Activated CD8-positive, alpha-beta memory T cell treated with anti-CD3 and anti-CD28 coated beads, Interleukin-2, amount 50 U/mL, for 4 hours (primary cell): ENCODE data around the gene RAPH1.
"Not testable (repeated sequence)": the region's sequence is repeated elsewhere in the genome, so short reads cannot be mapped to it uniquely, and the experiment has no call there.

ENCODE experiments used
- DNase-seq: peaks from one replicate; pipeline ENCODE4 v3.0.0-alpha.2; 2020

RAPH1 gene

DNA sequence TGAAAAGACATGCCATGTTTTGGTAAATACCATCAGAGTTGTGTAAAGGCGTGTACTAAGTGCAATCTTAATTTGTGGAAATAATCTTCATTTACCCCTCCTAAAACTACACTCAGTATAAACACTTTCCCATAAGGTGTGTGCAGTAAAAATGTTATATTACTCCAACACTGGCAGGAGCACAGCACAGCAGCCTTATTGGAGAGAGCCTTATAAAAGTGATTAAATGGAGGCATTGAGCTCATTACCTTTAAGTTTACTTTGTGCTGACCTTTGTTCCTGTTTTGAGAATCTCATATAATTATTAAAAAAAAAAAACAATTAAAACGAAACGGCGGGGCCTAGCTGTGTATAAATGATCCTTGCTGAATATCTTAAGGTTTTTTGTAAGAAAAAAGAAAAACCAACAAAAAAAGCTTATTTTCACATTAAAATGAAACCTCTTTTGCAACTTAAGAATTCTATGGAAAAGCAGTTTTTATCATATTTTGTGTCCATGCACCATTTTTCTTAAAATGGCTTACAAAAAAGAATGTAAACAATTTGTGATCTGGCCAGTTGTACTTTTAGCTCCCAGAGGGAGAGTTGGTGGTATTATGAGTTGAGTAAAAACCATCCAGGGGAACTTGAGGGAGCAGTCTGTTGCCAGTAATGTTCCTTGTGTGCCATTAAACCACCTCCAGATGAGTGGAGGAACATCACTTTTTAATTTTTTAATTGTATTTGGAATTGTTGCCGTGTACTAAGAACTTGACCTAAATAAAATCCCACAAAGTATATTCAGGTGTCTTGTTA lies 103.5 kb downstream of the RAPH1 start:
- no peak for DNase-seq

DNA sequence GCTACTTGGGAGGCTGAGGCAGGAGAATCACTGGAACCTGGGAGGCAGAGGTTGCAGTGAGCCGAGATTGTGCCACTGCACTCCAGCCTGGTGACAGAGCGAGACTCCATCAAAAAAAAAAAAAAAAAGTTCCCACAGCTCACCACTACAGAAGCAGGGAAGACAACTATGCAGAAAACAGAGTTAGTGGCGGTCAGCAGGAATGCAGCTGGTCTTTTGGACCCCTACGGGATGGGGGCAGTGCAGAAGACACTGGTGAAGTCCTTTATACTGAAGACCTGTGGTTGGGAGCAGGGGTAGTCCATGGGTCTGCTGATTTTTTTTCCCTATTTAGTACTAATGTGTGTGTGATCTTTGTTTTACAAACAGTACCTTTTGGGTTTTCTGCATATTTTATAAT lies 105.5 kb downstream of the RAPH1 start:
- not testable (repeated sequence) for DNase-seq

DNA sequence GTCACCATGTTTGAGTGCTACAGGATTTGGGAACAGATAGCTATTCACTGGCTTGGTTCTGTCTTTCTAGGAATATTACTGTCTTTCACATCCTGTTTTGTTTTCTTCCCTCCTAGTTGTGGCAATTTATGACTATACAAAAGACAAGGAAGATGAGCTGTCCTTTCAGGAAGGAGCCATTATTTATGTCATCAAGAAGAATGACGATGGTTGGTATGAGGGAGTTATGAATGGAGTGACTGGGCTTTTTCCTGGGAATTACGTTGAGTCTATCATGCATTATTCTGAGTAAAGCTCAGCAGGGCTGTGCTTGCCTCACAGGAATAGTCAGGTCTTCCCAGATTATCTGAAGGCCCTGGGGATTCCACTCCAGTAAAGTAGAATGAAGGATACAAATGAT lies 108.0 kb downstream of the RAPH1 start:
- no peak for DNase-seq

DNA sequence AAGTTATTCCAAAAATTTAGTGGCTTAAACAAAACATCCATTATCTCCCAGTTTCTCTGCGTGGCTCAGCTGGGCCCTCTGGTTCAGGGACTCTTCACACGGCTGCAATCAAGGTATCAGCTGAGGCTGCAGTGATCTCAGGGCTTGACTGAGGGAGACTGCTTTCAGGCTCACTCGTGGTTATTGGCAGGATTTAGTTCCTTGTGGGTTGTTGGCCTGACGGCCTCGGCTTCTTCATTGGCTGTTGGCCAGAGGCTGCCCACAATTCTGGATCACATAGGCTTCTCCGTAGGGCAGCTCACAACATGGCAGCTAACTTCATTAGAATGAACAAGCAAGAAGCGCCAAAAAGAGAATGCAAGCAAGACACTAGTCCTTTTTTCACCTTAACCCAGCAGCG lies 116.8 kb downstream of the RAPH1 start:
- DNase-seq = no peak

DNA sequence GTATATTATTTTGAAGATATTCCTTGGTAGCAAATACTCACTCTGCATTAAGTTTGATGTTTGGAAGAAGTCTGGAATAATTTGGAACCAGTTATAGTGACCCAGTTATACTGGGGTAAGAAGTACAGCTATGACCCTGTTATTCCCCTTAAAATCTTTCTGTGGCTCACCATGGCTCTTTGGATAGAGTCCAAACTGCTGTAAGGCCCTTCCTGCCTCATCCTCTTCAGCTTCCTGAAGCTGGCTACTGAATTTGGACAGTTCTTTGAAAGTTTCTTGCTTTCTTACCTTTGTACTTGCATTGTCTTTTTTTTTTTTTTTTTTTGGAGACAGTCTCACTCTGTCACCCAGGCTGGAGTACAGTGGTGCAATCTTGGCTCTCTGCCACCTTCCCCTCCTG lies 121.3 kb downstream of the RAPH1 start:
- DNase-seq = no peak

DNA sequence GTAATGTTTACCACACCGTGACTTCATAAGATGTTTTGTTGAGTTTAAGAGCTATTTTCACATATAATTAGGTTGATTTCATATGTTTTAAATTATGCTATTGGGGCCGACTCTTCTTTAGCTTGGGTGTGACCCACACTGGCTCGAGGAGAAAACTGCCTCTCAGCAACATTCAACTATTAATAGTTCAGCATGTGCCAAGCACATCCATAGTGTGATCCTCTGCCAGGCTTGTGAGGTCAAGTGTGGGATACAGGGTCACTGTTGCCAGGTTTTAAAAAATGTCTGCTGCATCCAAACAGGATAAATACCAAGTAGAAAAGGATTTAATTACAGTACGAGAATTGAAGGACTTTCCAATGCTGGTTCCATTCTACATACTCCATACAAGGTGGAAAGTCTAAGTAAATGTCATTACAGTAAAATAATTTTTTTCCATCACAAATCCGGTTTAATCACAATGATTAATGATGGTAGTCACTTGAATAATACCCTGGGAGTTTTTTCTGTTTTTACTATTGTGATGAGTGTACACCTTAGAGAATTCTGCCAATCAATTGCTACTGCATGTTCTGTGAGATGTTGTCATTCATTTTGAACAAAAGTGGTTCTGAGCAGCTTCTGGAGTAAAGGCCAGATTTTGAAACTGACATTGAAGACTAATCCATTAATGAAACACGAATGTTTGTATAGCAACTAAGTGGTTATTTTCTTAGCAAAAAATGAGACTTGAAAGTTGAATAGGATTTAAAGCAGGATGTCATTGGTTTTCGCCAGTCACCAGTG lies 122.4 kb downstream of the RAPH1 start:
- DNase-seq = no peak

DNA sequence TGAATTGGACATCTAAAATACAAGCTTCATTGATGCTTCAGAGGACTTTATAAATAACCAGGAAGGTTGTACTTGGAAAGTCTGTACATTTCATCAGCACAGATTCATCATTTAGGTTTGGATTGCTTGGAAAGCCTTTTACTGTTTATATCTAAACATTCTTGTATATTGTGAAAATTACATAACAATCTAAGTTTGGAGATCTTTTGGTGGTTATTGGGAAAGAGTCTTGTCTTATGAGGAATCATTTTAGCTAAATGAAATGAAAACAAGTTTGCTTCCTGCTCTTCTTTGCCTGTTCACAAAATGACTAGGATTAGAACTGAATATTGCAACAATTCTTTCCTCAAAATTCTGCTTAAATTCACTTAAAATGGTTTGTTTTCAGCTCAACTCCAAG lies 127.6 kb downstream of the RAPH1 start:
- DNase-seq = no peak

DNA sequence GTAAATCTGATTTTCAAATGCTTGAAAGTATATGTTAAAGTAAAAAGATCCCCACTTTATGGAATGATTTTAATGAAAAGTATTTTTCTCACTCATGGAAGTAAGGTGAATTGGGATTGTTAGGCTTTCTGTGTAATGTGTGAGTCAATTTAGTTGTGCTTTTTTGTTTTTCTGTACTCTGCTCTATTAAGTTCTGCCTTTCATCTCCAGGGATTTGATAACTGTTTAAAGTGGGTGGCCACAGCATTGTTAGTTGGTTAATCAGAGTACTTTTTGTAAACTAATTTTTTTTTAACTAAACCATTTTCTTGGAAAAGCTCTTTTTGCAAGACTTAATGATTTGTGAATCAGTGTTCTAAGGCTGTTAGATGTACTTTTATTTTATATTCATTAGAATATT lies 130.1 kb downstream of the RAPH1 start:
- DNase-seq = no peak

DNA sequence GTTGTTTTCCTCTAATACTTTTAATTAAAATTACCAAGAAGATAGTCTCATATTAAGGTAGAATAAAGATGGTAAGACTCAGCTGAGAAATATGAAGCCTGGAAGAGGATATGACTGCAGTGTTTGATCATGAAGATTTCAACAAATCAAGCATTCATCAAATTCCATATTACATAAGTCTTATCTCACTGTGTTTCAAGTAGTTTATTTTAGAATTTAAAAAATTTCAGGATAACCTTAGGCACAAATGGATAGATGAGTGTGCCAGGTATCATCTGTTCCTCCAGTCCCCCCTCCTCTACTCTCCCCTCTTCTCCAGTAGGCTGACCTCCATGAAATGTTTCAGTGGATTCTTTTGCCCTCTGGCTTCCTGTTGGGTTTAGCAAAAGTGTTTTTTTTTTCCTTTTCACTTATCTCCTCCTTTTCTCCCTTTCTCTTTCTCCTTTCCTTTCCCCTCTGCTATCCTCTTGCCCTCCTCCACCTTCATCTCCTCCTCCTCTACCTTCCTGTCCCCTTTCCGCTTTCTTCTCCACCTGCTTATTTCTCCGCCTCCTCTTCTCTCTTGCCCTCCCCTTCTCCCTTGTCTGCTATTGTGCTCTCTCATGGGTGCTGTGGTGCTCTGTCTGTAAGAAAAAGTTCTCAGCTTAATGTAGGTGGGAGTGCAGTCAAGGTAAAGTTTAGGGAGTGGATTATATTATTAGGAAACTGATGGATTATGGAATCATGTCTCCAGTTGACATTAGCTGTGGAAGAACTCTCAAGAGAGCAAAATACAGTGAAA lies 134.1 kb downstream of the RAPH1 start:
- DNase-seq = no peak

DNA sequence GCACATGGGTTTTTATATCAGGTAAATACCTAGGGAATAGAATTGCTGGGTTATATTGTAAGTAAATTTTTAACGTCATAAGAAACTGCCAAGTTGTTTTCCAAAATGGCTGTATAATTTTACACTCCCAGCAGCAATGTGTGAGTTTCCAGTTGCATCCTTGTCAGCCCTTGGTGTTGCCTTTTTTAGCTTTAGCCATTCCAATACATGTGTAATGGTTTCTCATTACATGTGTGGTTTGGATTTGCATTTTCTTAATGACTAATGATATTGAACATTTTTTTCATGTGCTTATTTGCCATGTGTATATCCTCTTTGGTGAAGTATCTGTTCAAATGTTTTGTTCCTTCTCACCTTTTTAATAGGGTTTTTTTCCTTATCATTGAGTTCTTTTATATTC lies 136.1 kb downstream of the RAPH1 start:
- no peak for DNase-seq

DNA sequence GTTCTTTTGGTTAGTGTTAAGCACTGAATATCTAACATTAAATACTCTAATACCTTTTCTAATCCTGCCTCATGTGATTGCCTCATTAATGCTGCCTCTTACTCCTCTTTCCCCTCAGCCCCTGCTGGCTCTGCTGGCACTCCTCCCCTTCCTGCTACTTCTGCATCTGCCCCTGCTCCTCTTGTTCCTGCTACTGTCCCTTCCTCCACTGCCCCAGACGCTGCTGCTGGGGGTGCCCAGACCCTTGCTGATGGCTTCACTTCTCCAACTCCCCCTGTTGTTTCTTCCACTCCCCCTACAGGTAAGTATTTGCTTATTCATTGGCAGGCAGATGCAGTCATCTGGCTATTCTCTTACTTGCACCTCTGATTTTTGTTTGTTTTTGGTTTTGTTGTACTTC lies 138.4 kb downstream of the RAPH1 start:
- DNase-seq = no peak

DNA sequence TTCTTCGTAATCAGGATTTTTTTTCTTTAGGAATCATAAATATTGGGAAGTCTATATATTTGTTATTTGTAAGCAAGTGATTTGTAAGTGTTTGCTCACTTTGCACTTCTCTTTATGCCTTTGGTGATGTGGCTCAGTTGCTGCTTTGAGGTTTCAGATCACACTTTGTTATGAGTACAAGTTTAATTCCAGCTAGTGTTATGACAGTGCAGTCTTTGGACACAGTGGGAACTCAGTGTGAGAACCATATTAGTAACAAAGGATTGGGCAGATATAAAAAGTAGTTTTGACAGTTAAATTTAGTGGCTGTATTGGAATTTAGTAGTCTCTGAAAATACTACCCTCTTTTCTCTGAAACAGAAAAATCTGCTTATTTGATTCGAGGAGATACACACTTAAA lies 139.2 kb downstream of the RAPH1 start:
- no peak for DNase-seq

DNA sequence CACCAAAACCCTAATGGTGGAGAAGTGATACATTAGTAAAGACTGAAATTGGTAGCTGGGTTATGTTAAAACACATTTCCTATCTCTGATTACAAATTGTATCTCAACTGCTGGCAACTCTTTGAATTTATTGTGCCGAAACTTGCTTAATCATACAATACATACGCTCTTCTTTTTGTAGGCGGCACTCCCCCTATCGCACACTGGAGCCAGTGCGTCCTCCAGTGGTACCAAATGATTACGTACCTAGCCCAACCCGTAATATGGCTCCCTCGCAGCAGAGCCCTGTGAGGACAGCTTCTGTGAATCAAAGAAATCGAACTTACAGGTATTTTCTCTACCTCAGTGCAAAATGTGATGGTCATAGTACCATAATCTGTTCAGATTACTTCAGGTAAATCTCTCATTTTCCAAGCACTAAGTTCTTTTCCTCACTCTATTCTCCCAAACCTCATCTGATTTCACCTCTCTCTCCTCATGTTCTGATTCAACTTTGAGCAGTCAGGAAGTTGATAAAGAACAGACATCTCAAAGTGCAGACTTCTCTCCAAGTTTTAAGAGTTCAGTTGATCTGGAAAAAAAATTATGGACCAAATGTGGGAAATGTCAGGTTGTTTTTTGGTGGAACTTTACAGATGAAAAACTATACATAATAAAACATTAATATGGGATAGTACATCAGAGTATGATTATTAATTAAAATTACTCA lies 140.4 kb downstream of the RAPH1 start:
- no peak for DNase-seq

DNA sequence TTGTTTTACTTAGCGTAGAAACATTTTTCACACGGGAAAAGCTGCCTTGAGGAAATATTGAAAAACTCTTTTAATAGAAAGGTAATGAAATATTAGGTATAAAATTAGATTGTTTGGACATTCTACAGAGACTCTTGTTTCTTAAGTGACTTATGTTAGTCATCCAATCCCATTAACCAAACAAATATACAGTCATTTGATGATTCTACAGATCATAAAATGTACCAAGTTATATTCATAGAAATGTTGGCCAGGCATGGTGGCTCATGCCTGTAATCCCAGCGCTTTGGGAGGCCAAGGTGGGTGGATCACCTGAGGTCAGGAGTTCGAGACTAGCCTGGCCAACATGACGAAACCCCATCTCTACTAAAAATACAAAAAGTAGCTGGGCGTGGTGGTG lies 146.9 kb downstream of the RAPH1 start:
- not testable (repeated sequence) for DNase-seq

DNA sequence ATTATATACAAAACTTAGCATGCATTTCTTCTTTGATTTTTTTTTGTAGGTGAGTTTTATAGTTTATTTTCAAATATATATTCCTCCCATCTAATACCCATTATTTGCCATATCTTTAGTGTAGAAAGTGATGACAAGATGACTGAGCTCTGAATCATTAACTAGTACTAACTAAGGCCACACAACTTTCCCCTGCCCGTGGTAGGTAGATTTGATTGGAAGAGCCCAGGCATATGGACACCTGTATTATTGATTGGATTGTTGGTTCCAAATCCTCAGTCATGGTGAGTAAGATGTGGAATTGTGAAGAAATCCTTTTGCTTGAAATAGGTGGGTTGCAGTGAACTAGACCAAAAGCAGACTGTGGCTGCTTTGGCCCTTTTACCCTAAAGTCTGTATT lies 152.1 kb downstream of the RAPH1 start:
- DNase-seq = no peak

DNA sequence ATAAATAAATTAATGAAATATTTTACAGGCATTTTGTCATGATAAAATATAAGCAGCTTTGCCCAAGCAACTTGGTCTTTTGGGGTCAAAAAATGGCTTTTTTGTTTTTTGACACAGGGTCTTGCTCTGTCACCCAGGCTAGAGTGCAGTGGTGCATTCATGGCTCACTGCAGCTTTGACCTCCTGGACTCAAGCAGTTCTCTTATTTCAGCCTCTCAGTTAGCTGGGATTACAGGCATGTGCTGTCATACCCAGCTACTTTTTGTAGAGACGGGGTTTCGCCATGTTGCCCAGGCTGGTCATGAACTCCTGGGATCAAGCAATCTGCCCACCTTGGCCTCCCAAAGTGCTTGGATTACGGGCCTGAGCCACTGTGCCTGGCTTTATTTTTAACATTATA lies 155.9 kb downstream of the RAPH1 start:
- DNase-seq = no peak

DNA sequence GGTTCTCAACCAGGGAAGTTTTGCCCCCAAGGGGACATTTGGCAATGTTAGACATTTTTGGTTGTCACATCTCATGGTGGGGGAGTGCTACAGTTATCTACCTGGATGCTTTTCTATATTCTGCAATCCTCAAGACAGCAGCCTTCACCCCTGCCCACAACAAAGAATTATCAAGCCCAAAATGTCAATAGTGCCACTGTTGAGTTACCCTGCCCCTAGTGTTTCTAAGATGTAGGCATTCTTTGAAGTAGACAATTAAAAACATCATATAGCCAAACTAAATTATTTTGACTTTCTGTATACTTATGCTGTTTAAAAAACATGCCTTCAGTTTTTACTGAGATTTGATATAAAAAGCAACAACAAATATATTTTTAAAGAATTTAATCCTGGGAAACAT lies 158.9 kb downstream of the RAPH1 start:
- DNase-seq = no peak

DNA sequence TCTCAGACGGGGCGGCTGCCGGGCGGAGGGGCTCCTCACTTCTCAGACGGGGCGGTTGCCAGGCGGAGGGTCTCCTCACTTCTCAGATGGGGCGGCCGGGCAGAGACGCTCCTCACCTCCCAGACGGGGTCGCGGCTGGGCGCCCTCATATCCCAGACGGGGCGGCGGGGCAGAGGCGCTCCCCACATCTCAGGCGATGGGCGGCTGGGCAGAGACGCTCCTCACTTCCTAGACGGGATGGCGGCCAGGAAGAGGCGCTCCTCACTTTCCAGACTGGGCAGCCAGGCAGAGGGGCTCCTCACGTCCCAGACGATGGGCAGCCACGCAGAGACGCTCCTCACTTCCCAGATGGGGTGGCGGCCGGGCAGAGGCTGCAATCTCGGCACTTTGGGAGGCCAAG lies 162.4 kb downstream of the RAPH1 start:
- DNase-seq = not testable (repeated sequence)

DNA sequence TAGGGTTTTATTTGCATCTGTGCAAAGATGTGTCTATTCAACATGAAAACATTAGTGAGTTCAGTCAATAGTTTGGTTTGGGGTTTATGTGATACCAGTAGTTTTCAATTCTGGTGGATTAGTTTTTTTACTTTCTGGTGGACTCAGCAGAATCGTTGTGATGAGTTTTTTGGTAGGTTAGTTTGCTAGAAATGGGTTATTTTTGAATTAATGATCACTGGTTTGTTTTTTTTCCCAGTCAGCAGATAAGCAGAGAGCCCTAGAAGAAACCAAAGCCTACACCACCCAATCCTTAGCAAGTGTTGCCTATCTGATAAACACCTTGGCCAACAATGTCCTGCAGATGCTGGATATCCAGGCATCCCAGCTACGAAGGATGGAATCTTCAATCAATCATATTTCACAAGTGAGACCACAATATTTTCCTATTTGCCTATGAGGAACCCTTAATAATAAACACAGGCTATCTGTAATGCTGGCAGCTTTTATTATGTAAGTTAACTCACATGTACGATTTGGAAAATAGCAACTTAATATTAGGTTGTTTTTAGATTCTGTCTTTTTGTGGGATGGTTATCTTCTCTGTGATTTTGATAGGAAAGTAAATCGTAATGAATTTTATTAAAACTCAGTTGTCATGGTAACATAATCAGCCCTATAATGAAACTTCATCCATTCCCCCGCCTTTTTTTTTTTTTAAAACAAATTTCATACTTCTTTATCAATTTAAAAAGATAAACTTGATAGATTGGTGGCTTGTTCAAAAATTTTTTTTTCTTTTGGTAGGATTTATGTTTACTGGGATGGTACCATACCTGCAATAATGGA lies 168.2 kb downstream of the RAPH1 start:
- no peak for DNase-seq

DNA sequence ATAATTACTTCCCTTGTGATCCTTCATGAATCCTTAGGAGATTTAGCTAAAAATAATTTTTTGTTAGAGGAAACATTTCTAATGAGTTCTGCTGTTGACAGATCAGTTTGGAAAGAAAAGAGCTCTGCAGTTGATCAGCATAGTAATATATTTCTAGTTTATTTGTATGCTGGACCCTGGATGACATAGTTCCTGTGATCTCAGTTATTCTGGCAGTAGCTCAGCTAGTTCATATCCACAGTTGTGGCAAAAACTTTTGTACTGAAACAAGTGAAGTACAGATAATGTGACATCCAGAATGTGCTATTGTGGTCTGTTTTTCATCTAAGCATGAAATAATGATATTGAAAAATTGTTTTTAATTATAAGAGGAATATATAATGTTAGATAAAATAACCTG lies 173.2 kb downstream of the RAPH1 start:
- no peak for DNase-seq

DNA sequence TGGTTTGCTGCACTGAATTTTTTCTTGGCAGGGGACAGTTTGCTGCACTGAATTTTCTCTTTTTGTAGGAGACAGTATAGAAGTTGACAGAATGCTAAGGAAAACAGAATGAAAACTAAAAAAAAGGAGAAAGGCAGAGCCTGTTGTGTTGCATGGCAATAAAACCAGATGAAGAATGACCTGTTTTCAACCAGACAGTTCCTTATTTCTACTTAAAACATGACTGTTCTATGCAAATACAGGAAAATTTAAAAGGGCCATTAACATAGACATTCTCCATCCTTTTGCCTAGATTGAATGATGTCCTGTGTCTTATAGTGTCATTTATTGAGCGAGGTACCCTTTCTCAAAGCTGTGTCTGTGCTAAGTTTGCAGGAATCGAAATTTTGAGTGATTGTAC lies 173.6 kb downstream of the RAPH1 start:
- DNase-seq = no peak

DNA sequence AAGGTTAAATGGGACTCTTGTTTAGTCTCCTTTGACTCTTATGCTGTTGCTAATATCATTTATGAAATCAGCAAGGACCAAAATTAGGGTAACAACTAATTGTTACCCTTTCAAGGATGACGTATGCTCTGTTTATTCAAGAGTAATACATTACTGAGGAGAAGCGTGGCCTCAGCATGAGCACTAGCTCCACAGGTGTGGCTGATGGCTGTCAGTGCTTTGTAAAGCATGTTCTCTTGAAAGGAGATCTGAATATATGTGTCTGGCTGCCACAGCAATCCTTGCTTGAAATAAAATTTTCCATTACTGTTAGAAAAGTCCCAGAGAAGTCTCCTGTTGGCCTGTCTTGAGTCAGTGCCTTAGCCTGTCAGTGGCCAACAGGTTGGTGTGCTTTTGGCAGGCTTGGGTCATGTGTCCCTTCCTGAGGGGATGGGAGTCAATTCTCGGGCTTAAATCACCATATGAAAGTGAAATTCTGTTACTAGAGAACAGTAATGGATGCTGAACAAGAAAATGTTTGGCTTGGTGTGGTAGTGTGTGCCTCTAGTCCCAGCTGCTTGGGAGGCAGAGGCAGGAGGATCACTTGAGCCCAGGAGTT lies 174.2 kb downstream of the RAPH1 start:
- DNase-seq = no peak
